HFFc6 (cell line): ENCODE data around the gene TCEAL6. TPM values are rescaled to one million over a fixed set of nuclear protein-coding genes. Genes with fewer than 3 reads are reported as not detected.
"Not testable (repeated sequence)": the region's sequence is repeated elsewhere in the genome, so short reads cannot be mapped to it uniquely, and the experiment has no call there.

ENCODE experiments used
- DNase-seq: peaks from one replicate; pipeline ENCODE4 v3.0.0-alpha.2; 2018
- H3K27ac Mint-ChIP-seq: 2 replicates; pipeline ENCODE4 v1.8.0; 2020; ENCODE audit warnings: mild to moderate bottlenecking, mixed read lengths
- H3K27me3 Mint-ChIP-seq: 2 replicates; pipeline ENCODE4 v1.8.0; 2021; ENCODE audit warnings: mild to moderate bottlenecking, moderate library complexity, mixed read lengths; ENCODE audit not compliant: insufficient read depth
- H3K36me3 Mint-ChIP-seq: 2 replicates; pipeline ENCODE4 v1.8.0; 2021; ENCODE audit warnings: low read depth, mixed read lengths
- H3K4me1 Mint-ChIP-seq: 2 replicates; pipeline ENCODE4 v1.8.0; 2020; ENCODE audit warnings: low read depth, mixed read lengths
- H3K4me3 Mint-ChIP-seq: 2 replicates; pipeline ENCODE4 v1.8.0; 2020; ENCODE audit warnings: mild to moderate bottlenecking, moderate library complexity, mixed read lengths
- H3K9me3 Mint-ChIP-seq: 2 replicates; pipeline ENCODE4 v1.8.0; 2020; ENCODE audit warnings: mild to moderate bottlenecking, mixed read lengths
- total RNA-seq, 6 experiments: library from RNA; stranded (reverse); fragmentation: NEBNext Ultra II Directional; extraction: Animal tissue kit (Norgen Biotek cat#: 25700); gene quantifications; 2 replicates in 1 of 6; 3 replicates in 5 of 6; pipeline ENCODE4 v1.2.3, GENCODE V29; 2021
- TF ChIP-seq, protein P1 (sequence below): fragments of 200-600 bp; sonication (generic); IDR thresholded peaks from 2 replicates; pipeline ENCODE4 v1.5.0; 2021; ENCODE audit warnings: antibody characterized with exemption, mild to moderate bottlenecking

TCEAL6 gene
- total RNA-seq, 6 experiments from 2014 or later = not detected

DNA sequence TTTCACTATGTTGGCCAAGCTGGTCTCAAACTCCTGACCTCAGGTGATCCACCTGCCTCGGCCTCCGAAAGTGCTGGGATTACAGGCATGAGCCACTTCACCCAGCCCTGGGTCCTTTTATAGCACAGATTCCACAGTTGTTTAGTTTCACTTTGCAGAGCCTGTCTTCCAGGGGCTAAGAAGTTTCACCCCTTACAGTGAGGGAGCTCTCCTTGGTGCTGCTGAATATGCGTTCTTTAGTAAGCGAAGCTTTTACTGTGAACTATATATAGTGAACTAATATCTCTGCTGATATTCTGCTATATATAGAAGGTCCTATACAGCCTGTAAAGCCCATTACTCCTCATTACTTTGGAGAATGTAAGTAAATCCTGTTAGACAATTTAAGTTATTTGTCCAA lies 4.2 kb downstream of the TCEAL6 start:
- TF ChIP-seq, protein P1, sequence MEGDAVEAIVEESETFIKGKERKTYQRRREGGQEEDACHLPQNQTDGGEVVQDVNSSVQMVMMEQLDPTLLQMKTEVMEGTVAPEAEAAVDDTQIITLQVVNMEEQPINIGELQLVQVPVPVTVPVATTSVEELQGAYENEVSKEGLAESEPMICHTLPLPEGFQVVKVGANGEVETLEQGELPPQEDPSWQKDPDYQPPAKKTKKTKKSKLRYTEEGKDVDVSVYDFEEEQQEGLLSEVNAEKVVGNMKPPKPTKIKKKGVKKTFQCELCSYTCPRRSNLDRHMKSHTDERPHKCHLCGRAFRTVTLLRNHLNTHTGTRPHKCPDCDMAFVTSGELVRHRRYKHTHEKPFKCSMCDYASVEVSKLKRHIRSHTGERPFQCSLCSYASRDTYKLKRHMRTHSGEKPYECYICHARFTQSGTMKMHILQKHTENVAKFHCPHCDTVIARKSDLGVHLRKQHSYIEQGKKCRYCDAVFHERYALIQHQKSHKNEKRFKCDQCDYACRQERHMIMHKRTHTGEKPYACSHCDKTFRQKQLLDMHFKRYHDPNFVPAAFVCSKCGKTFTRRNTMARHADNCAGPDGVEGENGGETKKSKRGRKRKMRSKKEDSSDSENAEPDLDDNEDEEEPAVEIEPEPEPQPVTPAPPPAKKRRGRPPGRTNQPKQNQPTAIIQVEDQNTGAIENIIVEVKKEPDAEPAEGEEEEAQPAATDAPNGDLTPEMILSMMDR = no peak
- Mint-ChIP-seq H3K27me3 (peaks cover 3% of the 10 kb centered on the region; the same call in 1 of the 2 replicates), H3K4me1 (no peaks in the 10 kb centered on the region), H3K4me3 (no peak overlapping the region), H3K27ac (no peak overlapping the region), H3K9me3 (peaks cover 3% of the 10 kb centered on the region; the same call in 1 of the 2 replicates), H3K36me3 (no peaks in the 10 kb centered on the region)
- DNase-seq = no peak

DNA sequence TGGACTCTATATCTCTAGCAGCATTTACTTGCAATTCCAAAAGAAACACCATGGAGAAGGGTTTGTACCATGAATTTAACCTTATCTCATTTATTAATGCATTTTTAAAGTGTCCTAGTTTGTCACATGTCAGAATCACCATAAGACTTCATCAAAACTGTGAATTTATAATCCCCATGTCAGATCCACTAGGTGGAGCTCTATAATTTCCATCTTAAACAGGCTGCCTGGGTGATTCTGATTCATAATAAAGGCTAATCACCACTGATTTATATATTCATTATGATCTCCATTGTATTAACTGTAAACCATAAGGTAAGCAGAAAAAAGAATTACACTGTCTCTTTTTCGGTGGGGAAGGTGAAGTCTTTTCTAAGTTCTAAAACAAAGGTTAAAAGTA lies 12.8 kb downstream of the TCEAL6 start:
- DNase-seq = no peak
- Mint-ChIP-seq H3K9me3 (no peaks in the 10 kb centered on the region), H3K36me3 (no peaks in the 10 kb centered on the region), H3K27ac (no peak overlapping the region), H3K27me3 (peaks cover 7% of the 10 kb centered on the region), H3K4me1 (no peaks in the 10 kb centered on the region; the same call in 1 of the 2 replicates), H3K4me3 (no peak overlapping the region)
- TF ChIP-seq, protein P1 = peak; percentile 63; the same call in 1 of the 2 replicates

DNA sequence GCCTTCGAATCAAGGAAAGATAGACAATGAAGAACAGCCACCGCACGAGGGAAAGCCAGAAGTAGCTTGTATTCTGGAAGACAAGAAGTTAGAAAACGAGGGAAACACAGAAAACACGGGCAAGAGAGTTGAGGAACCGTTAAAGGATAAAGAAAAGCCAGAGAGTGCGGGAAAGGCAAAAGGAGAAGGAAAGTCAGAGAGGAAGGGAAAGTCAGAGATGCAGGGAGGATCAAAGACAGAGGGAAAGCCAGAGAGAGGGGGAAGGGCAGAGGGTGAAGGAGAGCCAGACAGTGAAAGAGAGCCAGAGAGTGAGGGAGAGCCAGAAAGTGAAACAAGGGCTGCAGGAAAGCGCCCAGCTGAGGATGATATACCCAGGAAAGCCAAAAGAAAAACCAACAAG lies 15.4 kb downstream of the TCEAL6 start:
- Mint-ChIP-seq H3K9me3 (no peaks in the 10 kb centered on the region), H3K27ac (no peak overlapping the region), H3K4me1 (no peaks in the 10 kb centered on the region; the same call in 1 of the 2 replicates), H3K27me3 (peaks cover 7% of the 10 kb centered on the region), H3K36me3 (no peaks in the 10 kb centered on the region), H3K4me3 (peak overlapping the region; percentile 31)
- DNase-seq = no peak
- TF ChIP-seq, protein P1 = no peak

DNA sequence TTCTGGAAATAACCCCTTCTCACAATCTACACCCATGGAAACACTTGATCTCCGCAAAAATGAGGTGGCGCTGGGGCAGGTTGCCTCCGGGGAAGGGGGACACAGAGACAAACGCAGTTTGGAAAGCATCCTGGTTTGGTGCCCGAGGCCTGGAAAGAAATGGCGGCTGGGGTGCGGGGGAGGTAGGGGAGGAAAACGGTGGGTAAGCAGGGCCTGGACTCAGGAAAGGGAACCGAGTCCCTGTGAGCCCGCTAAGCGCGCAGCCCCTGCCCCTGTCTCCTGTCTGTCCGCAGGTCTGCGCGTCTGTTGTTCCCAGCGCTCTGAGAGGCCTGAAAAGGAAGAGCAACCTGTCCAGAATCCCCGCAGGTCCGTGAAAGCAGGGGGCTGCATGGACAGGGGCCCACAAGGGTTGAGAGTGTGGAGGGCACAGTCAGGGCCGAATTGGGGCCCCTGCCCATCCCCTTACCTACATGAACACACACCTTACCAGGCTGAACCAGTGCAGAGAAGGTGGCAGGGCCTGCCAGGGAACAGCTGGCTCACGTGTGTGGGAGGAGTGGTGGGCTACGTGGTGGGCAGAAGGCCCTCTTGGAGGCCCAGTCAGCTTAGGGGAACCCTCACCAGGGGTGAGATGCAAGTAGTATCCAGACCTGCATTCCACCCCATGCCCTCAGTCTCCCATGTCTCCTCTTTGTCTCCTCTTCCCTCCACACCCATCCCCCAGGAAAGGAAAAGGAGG lies 16.0 kb downstream of the TCEAL6 start:
- not testable (repeated sequence) for H3K27me3 Mint-ChIP-seq, H3K9me3 Mint-ChIP-seq, DNase-seq, H3K36me3 Mint-ChIP-seq, H3K27ac Mint-ChIP-seq, H3K4me1 Mint-ChIP-seq
- peak overlapping the region; percentile 31 for H3K4me3 Mint-ChIP-seq

DNA sequence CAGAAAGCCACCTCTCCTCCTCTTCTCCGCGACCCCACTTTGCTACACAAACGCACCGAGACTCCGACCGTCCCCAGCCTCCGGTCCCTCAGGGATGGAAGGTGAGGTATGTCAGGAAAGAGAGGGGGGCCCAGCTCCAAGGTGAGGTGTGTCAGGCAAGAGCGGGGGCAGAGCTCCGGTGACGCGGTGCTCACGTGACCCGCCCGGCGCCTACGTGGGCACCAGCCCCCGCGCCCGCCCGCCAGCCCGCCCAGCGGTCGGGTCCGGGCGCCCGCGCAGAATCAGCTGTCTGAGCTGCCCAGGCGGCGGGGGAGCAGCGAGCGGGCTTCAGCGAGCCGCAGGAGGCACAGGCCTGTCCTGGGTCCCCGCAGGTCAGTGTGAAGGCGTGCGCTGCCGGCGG lies 16.8 kb downstream of the TCEAL6 start, which contains the start of gene TCEAL2:
Gene TCEAL2, plus strand, starts transcription at position 244 of the 400 bp plus-strand sequence. CDS start 1,152 bp downstream, outside the sequence.
- H3K27me3 Mint-ChIP-seq, H3K27ac Mint-ChIP-seq, H3K36me3 Mint-ChIP-seq, H3K9me3 Mint-ChIP-seq, H3K4me1 Mint-ChIP-seq, H3K4me3 Mint-ChIP-seq, DNase-seq: not testable (repeated sequence)

DNA sequence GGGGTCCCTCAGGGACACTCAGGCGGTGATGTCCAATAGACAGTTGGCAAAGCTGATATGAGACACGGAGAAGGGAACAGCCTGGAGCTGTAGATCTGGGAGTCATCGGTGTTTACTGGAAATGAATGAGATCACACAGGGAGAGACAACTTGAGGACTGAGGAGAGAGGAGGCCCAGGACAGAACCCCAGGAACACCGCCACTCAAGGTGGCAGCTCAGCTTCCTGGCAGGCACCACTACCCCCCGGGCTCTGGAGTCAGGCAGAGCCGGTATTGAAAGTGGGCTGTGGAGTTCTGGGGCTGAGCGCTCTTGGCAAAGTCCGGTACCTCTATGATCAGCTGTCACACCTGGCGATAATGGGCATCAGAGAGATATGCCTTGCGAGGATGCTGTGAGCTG lies 17.3 kb downstream of the TCEAL6 start:
- not testable (repeated sequence) for H3K27me3 Mint-ChIP-seq, H3K36me3 Mint-ChIP-seq, H3K4me3 Mint-ChIP-seq, DNase-seq, H3K9me3 Mint-ChIP-seq, H3K4me1 Mint-ChIP-seq, H3K27ac Mint-ChIP-seq

DNA sequence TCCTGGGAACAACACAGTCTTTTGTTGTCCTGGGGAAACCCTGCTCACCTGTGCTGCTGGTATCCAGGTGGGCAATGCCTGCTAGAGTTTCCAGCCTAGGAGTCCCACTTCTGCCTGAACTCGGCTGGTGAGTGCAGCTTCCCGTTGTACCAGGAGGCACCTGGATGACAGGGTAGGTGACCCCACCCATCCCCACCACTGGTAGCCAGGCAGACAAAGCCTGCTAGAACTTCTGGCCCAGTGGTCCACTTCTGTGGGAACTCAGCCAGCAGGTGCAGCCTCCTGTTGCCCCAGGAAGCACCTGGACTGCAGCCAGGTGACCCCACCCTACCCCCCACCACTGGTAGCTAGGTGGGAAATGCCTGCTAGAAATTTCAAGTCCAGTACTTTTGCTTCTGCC lies 26.5 kb downstream of the TCEAL6 start:
- Mint-ChIP-seq H3K4me3 (no peak overlapping the region), H3K27ac (no peak overlapping the region), H3K4me1 (no peaks in the 10 kb centered on the region), H3K9me3 (peaks cover 4% of the 10 kb centered on the region; the same call in 1 of the 2 replicates), H3K27me3 (no peaks in the 10 kb centered on the region; the same call in 1 of the 2 replicates), H3K36me3 (no peaks in the 10 kb centered on the region)
- TF ChIP-seq, protein P1 = no peak
- no peak for DNase-seq
